Activated T-cell treated with anti-CD3 and anti-CD28 coated beads, Interleukin-2, amount 50 U/mL, for 72 hours (primary cell): ENCODE data around the gene ATG101. TPM values are rescaled to one million over a fixed set of nuclear protein-coding genes. Genes with fewer than 3 reads are reported as not detected.

ENCODE experiments used
- ATAC-seq, 2 donors: fragments of 150-1000 bp; cut with Tn5 transposase; replicated peaks in 1 of 2; 2 replicates each; pipeline ENCODE4 v1.10.0; 2021; ENCODE audit warnings: moderate library complexity in 2 of 2, mild to moderate bottlenecking in 1 of 2
- DNase-seq, 2 donors: peaks; one replicate each; pipeline ENCODE4 v3.0.0; 2021 to 2022; ENCODE audit warnings: mixed read lengths in 1 of 2
- H3K27ac Mint-ChIP-seq: one replicate; pipeline ENCODE4 v1.8.0; 2022; ENCODE audit warnings: mild to moderate bottlenecking, moderate library complexity, mixed read lengths
- H3K27me3 Mint-ChIP-seq: one replicate; pipeline ENCODE4 v1.8.0; 2022; ENCODE audit warnings: low read depth, mixed read lengths
- H3K36me3 Mint-ChIP-seq, 2 donors: one replicate each; pipeline ENCODE4 v1.8.0; 2022; ENCODE audit warnings: mixed read lengths in 2 of 2, mild to moderate bottlenecking in 1 of 2; ENCODE audit not compliant: insufficient read depth in 2 of 2
- H3K4me1 Mint-ChIP-seq: one replicate; pipeline ENCODE4 v1.8.0; 2022; ENCODE audit warnings: low read depth, mixed read lengths
- H3K4me3 Mint-ChIP-seq, 2 donors: one replicate each; pipeline ENCODE4 v1.8.0; 2022; ENCODE audit warnings: mild to moderate bottlenecking in 2 of 2, mixed read lengths in 2 of 2, moderate library complexity in 2 of 2
- H3K9me3 Mint-ChIP-seq, 2 donors: one replicate each; pipeline ENCODE4 v1.8.0; 2022; ENCODE audit warnings: mixed read lengths in 2 of 2
- total RNA-seq, 2 donors: library from RNA; stranded (reverse); gene quantifications; one replicate each; pipeline ENCODE4 v1.2.3, GENCODE V29; 2022

The ATG101 gene
- total RNA-seq, 2 donors from 2014 or later: 52.6 to 53.4 TPM

DNA sequence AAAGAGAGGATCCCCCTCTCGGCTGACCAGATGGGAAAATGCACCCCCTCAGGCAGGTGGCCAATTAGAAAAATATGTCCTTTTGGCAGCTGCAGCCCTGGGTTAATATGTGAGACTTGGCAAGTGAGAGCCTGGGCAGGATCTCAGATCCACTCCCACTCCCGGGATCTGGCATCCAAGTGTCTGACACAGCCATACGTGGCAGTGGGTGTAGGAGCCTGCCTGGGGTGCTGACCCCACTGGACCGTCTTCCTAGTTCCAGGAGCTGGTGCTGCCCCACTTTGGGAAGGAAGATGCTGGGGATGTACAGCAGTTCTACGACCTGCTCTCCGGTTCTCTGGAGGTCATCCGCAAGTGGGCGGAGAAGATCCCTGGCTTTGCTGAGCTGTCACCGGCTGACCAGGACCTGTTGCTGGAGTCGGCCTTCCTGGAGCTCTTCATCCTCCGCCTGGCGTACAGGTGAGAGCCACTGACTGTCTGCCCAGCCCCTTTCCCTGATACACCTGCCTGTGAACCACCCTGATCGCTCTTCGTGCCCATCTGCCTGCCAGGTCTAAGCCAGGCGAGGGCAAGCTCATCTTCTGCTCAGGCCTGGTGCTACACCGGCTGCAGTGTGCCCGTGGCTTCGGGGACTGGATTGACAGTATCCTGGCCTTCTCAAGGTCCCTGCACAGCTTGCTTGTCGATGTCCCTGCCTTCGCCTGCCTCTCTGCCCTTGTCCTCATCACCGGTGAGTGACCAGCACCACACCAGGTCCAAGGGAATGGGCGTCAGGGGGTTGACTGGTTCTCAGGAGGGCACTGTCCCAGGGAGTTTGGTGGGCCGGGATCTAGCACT, 12.8 kb upstream of the ATG101 start:
- ATAC-seq (no peak), DNase-seq (no peak)
- no peaks in the 10 kb centered on the region for H3K27me3 Mint-ChIP-seq
- no peak overlapping the region for H3K4me3 Mint-ChIP-seq
- H3K4me1 Mint-ChIP-seq: peaks cover 24% of the 10 kb centered on the region
- H3K36me3 Mint-ChIP-seq: peaks cover 7 to 11% of the 10 kb centered on the region in 2 donors
- no peaks in the 10 kb centered on the region for H3K9me3 Mint-ChIP-seq
- H3K27ac Mint-ChIP-seq: no peak overlapping the region

DNA sequence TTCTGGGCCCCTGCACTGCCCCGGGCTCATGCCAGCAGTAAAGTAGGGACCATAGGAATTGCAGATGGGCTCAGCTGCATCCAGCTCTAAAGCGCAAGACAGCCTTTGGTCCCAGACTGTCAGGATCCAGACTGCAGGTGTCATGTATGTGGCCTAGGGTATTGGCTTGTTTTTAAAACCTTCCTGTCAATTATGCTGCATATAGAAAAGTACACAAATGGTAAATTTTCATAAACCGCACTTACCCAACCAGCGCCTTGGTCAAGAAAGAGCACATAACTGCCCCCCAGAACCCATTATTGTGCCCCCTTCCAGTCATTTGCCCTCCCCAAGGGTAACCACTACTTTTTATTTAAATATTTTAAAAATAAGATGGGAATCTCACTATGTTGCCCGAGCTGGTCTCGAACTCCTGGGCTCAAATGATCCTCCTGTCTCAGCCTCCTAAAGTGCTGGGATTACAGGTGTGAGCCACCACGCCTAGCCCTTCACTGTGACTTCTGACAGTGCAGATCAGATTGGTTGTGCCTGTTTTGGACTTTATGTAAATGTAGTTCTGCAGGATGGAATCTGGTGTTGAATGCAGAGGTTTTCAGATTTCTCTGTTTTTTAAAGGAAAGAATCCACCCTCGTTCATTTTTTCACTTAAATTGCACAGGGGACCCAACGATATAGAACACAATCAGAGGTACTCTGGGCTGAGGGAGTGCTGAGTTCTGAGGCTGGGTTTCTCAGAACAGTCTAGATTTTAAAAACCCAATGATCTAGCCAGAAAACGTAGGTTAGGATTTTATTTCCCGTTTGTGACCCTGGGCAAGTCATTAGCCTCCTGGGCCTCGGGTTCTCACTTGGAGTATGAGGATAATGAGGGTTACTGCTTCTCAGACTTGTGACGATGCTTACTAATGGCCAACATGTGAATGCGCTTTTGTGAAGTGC, 11.9 kb upstream of the ATG101 start:
- Mint-ChIP-seq H3K4me3 (no peak overlapping the region), H3K27ac (no peak overlapping the region)

GRCh38 chr12:52058631-52059361, 11.0 kb upstream of the ATG101 start:
- ATAC-seq (no peak), DNase-seq (no peak)
- Mint-ChIP-seq H3K4me1 (peaks cover 9% of the 10 kb centered on the region), H3K9me3 (no peaks in the 10 kb centered on the region), H3K36me3 (peaks cover 4 to 10% of the 10 kb centered on the region in 2 donors), H3K27ac (no peak overlapping the region), H3K27me3 (no peaks in the 10 kb centered on the region), H3K4me3 (no peak overlapping the region)

More for the DNA sequence above, 11.9 kb upstream of the ATG101 start:
- Mint-ChIP-seq H3K9me3 (no peaks in the 10 kb centered on the region), H3K4me1 (peaks cover 16% of the 10 kb centered on the region), H3K27me3 (no peaks in the 10 kb centered on the region), H3K36me3 (peaks cover 4 to 10% of the 10 kb centered on the region in 2 donors)
- DNase-seq: no peak
- ATAC-seq: no peak

DNA sequence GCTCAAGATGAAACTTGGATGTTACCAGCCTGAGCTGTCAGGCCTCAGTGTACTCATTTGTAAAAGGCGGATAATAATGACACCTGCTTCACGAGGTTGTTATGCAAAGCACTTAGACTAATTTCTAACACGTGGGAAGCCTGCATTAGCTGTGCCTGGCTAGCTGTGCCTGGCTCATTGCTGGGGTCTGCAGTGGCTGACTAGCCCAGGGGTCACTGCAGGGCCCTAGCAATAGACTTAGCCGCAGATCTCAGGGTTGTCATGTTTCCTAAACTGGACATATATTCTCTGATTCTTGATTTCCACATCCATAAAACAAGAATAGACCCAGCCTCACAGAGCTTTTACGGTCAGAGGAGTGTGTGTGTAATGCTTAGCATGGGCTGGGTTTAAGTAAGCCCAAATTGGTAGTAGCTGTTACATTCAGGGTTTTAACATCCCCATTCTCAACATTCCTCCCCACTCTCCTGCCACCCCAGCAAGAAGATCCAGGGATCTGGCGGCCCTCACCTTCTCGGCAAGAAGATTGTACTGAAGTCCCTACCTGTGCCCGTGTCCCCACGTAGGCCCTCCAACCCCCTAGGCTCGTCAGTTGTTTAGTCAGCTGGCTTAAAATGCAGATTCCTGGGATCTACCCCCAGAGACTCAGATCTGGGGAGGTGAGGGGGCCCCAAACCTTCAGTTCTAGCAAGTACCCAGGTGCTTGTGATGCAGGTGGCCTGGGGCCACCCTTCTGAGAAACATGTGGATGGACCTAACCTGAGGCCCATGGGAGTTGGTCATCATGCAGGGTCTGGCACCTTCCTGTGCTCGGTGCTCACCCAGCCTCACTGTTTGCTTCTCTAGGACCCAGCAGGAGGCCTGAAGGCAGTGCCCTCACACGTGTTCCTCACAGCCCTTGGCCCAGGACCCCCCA, 9.9 kb upstream of the ATG101 start:
- Mint-ChIP-seq H3K4me3 (no peak overlapping the region), H3K27ac (no peak overlapping the region), H3K4me1 (peaks cover 9% of the 10 kb centered on the region), H3K9me3 (no peaks in the 10 kb centered on the region), H3K36me3 (peaks cover 4 to 10% of the 10 kb centered on the region in 2 donors), H3K27me3 (no peaks in the 10 kb centered on the region)
- ATAC-seq (no peak), DNase-seq (no peak)

DNA sequence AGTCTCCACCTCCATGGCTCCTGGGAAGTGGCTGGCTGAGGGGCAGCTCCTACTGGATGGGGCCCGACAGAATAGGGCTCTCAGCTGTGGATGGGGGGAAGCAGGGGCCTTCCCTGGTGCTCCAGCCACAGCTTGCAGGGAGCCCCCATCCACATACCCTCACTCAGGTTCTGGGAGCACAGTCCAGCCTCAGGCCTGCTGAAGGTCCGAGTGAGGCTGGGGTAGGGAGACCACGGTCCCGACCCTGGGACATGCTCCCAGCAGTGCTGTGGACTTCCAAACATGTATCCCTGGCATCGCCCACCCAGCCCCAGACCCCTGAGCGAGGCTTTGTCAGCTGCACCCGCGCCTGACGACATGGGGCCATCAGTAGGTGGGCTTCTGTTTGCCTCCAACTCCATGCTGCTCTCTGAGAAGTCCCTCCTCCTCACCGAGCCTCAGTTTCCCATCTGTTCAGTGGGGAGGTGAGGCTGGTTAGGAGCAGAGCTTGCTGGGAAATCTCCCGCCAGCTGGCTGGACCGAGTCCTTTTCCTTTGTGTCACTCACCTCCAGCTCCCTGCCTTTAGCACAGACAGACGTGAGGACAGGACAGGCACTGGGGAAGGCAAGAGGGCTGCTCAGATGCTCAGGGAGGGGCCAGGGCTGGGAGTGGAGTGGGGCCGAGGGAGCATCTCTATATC, 9.1 kb upstream of the ATG101 start:
- H3K4me1 Mint-ChIP-seq: peaks cover 9% of the 10 kb centered on the region
- no peak for DNase-seq
- no peak for ATAC-seq
- H3K27ac Mint-ChIP-seq: no peak overlapping the region
- H3K27me3 Mint-ChIP-seq: no peaks in the 10 kb centered on the region
- H3K4me3 Mint-ChIP-seq: no peak overlapping the region
- H3K9me3 Mint-ChIP-seq: no peaks in the 10 kb centered on the region
- peaks cover 4 to 7% of the 10 kb centered on the region in 2 donors for H3K36me3 Mint-ChIP-seq

DNA sequence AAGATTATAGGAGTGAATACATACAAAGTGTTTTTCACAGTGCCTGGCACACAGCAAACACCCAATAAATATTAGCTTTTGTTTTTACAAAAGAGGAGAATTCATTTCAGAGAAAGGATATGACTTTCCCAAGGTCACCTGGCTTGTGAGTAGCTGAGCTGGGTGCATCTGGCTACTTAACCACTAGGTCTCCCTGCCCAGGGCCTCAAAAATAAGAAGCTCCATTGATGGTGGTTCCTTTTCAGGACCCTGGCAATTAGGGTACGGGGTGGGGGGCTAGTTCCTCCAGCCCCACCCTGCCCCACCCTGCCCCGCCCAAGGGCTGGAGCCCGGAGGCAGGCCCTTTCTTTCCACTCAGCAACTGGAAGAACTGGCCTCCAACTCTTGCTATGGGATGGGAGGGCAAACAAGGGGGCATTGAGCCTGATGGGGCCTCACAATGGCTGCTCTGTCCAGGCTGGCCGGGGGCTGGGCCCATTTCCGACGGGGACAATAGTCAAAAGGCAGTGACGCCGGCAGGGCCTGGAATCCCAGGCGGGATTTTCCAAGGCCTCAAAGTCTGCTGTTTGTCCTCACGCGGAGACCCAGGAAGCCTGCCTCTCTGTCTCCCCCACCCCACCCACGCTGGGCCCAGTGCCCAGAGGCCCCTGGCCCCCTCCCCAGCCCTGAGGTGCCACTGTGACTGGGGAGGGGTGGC, 8.2 kb upstream of the ATG101 start:
- no peak overlapping the region for H3K27ac Mint-ChIP-seq
- H3K4me1 Mint-ChIP-seq: peaks cover 13% of the 10 kb centered on the region
- DNase-seq (no peak), ATAC-seq (no peak)
- no peaks in the 10 kb centered on the region for H3K9me3 Mint-ChIP-seq
- no peaks in the 10 kb centered on the region for H3K27me3 Mint-ChIP-seq
- peaks cover 4 to 5% of the 10 kb centered on the region in 2 donors for H3K36me3 Mint-ChIP-seq
- H3K4me3 Mint-ChIP-seq: no peak overlapping the region

- no peak overlapping the region for H3K4me3 Mint-ChIP-seq
- no peaks in the 10 kb centered on the region for H3K27me3 Mint-ChIP-seq
- ATAC-seq: no peak
- H3K4me1 Mint-ChIP-seq: peaks cover 11% of the 10 kb centered on the region
- no peak overlapping the region for H3K27ac Mint-ChIP-seq
- DNase-seq: no peak
- peaks cover 0 to 4% of the 10 kb centered on the region in 2 donors for H3K36me3 Mint-ChIP-seq
- no peaks in the 10 kb centered on the region for H3K9me3 Mint-ChIP-seq
Observed at GRCh38 chr12:52062167-52063081, 7.4 kb upstream of the ATG101 start.

- peaks cover 11% of the 10 kb centered on the region for H3K4me1 Mint-ChIP-seq
- no peak overlapping the region for H3K27ac Mint-ChIP-seq
- no peaks in the 10 kb centered on the region for H3K27me3 Mint-ChIP-seq
Observed at GRCh38 chr12:52063082-52063924, 6.5 kb upstream of the ATG101 start.

GRCh38 chr12:52063981-52064649, 5.7 kb upstream of the ATG101 start:
- H3K27me3 Mint-ChIP-seq: no peaks in the 10 kb centered on the region
- no peak for DNase-seq
- H3K4me1 Mint-ChIP-seq: peaks cover 13% of the 10 kb centered on the region
- no peak overlapping the region for H3K4me3 Mint-ChIP-seq
- no peak overlapping the region for H3K27ac Mint-ChIP-seq
- H3K9me3 Mint-ChIP-seq: no peaks in the 10 kb centered on the region
- no peaks in the 10 kb centered on the region for H3K36me3 Mint-ChIP-seq
- ATAC-seq: no peak

More at GRCh38 chr12:52063082-52063924, 6.5 kb upstream of the ATG101 start:
- H3K9me3 Mint-ChIP-seq: no peaks in the 10 kb centered on the region
- no peaks in the 10 kb centered on the region for H3K36me3 Mint-ChIP-seq
- DNase-seq (no peak), ATAC-seq (no peak)
- H3K4me3 Mint-ChIP-seq: no peak overlapping the region
